Esophagus squamous epithelium (tissue), 4 donors: ENCODE results near the gene ETNPPL.

Source experiments
- POLR2A ChIP-seq, 4 donors: fragments of 450-650 bp; IDR thresholded peaks; one replicate each; pipeline ENCODE4 v1.6.1; 2017; ENCODE audit warnings: antibody characterized with exemption in 4 of 4, mild to moderate bottlenecking in 4 of 4, moderate library complexity in 3 of 4
- TF ChIP-seq, protein P1 (sequence below), 6 experiments: fragments of 450-650 bp in 4 of 6; fragments of 200-600 bp in 2 of 6; sonication (generic) in 2 of 6; IDR thresholded peaks; one replicate each; pipeline ENCODE4 v1.5.1; 2016 to 2019; ENCODE audit warnings: antibody characterized with exemption in 6 of 6, mild to moderate bottlenecking in 4 of 6, moderate library complexity in 4 of 6

DNA sequence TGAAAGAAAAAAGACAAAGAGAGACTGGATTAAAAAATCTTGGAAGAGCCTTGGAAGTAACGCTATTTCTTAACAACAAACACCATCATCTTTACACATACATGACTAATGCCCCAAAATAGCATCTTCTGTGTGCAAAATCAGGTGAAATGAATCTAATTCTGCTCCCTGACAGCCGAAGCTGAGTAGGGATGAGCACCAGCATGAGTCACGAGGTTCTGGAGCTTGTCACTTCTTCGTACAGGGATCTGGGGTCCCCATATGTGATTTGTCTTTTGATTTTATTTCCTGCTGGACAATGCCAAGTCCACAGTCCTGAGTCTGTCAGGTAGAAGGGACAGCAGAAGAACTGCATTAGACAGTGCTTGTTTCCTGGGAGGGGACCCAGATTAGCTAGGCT lies 56.6 kb downstream of the ETNPPL start:
- TF ChIP-seq, protein P1, sequence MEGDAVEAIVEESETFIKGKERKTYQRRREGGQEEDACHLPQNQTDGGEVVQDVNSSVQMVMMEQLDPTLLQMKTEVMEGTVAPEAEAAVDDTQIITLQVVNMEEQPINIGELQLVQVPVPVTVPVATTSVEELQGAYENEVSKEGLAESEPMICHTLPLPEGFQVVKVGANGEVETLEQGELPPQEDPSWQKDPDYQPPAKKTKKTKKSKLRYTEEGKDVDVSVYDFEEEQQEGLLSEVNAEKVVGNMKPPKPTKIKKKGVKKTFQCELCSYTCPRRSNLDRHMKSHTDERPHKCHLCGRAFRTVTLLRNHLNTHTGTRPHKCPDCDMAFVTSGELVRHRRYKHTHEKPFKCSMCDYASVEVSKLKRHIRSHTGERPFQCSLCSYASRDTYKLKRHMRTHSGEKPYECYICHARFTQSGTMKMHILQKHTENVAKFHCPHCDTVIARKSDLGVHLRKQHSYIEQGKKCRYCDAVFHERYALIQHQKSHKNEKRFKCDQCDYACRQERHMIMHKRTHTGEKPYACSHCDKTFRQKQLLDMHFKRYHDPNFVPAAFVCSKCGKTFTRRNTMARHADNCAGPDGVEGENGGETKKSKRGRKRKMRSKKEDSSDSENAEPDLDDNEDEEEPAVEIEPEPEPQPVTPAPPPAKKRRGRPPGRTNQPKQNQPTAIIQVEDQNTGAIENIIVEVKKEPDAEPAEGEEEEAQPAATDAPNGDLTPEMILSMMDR (IDR thresholded peaks at IDR 0.05): no peak
- no peak for TF ChIP-seq POLR2A (IDR thresholded peaks at IDR 0.05)
